Measurements from ENCODE around the gene SVEP1. TPM values are rescaled to one million over a fixed set of nuclear protein-coding genes. Genes with fewer than 3 reads are reported as not detected.
A peak's percentile ranks its signal among the peaks of the same experiment; 100 is the strongest.

Gene SVEP1
- total RNA-seq, 1 experiment from 2014 or later: 40.0 TPM

DNA sequence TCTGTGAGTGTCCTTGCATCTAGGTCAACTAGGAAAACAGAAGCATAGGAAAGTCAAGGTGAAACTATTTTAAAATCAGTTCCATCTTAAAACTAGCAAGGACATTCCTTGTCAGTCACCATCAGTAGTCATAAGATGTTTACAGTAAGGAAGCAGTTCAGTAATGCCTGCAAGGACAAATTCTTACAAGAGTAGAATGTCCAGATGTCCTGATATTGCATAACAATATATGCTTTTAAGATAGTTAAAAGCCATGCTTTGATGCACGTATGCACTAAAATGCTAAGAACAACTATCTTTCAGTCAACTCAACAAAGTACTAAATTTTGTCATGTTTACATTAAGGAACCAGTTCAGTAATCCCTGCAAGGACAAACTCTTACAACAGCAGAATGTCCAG lies 11.3 kb upstream of the SVEP1 start:
- H3K4me3 ChIP-seq: no peak overlapping the region
- H3K9me3 ChIP-seq: peaks cover 4% of the 10 kb centered on the region; the same call in 1 of the 2 replicates
- DNase-seq: no peak
- no peaks in the 10 kb centered on the region for H3K36me3 ChIP-seq
- no peaks in the 10 kb centered on the region for H3K27me3 ChIP-seq

GRCh38 chr9:110588296-110588695 lies 8.8 kb upstream of the SVEP1 start:
- no peak overlapping the region for H3K4me3 ChIP-seq
- H3K27me3 ChIP-seq: no peaks in the 10 kb centered on the region
- no peak for DNase-seq
- no peaks in the 10 kb centered on the region for H3K36me3 ChIP-seq
- peaks cover 6% of the 10 kb centered on the region; the same call in 1 of the 2 replicates for H3K9me3 ChIP-seq

GRCh38 chr9:110583237-110583636 lies 3.7 kb upstream of the SVEP1 start:
- DNase-seq: peak; percentile 29
- Histone ChIP-seq H3K4me3 (no peak overlapping the region), H3K36me3 (no peaks in the 10 kb centered on the region)

DNA sequence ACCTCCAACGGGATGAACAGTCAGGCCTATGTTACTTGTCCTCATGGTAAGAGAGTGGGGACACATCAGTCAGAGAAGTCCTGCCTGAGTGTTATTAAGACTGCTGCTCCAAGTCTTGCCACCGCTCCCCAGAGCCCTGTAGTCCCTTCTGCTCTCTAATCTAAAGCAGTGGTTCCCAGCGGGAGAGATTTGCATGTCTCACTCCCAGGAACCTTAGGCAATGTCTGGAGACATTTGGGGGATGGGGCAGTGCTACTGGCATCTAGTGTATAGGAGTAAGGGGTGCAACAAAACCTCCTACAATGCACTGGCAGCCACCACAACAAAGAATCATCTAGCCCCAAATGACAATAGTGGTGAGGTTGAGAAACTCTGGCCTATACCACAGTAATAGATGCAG lies 2.6 kb upstream of the SVEP1 start:
- H3K36me3 ChIP-seq: peaks cover 8% of the 10 kb centered on the region; the same call in 1 of the 2 replicates
- no peak overlapping the region for H3K4me3 ChIP-seq
- peak; percentile 26 for DNase-seq
- H3K27me3 ChIP-seq: no peaks in the 10 kb centered on the region
- H3K9me3 ChIP-seq: peaks cover 2% of the 10 kb centered on the region; the same call in 1 of the 2 replicates

More at GRCh38 chr9:110583237-110583636, 3.7 kb upstream of the SVEP1 start:
- H3K9me3 ChIP-seq: peaks cover 4% of the 10 kb centered on the region; the same call in 1 of the 2 replicates
- H3K27me3 ChIP-seq: no peaks in the 10 kb centered on the region

GRCh38 chr9:110580850-110581249 lies 1.3 kb upstream of the SVEP1 start:
- DNase-seq: no peak
- H3K4me3 ChIP-seq: peak overlapping the region; percentile 80
- H3K9me3 ChIP-seq: peaks cover 2% of the 10 kb centered on the region; the same call in 1 of the 2 replicates
- H3K27me3 ChIP-seq: no peaks in the 10 kb centered on the region
- H3K36me3 ChIP-seq: peaks cover 13% of the 10 kb centered on the region

DNA sequence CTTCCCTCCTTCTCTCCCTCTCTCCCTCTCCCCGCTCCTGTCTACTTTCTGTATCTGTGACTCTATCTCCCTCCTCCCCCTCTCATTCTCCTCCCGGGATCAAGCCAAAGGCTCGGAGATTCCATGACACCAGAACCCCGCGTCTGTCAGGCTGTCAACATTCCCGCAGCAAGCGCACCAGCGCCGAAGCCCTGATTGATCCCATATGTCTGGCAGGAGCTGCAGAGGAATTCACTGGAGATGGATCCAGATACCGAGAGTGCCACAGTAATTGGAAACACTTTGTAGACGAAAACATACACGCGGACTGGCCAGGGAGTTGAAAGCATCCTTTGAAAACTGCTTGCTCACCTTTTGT lies 300 bp upstream of the SVEP1 start:
- Histone ChIP-seq H3K27me3 (no peaks in the 10 kb centered on the region), H3K9me3 (no peaks in the 10 kb centered on the region)

GRCh38 chr9:110578575-110579033 lies 937 bp downstream of the SVEP1 start:
- H3K36me3 ChIP-seq: peaks cover 31% of the 10 kb centered on the region
- H3K27me3 ChIP-seq: no peaks in the 10 kb centered on the region
- no peaks in the 10 kb centered on the region for H3K9me3 ChIP-seq
- peak overlapping the region; percentile 80 for H3K4me3 ChIP-seq
- no peak for DNase-seq

More for the DNA sequence above, 300 bp upstream of the SVEP1 start:
- peak; percentile 86 for DNase-seq
- Histone ChIP-seq H3K36me3 (peaks cover 20% of the 10 kb centered on the region), H3K4me3 (peak overlapping the region; percentile 80)

GRCh38 chr9:110575945-110576344 lies 3.6 kb downstream of the SVEP1 start:
- Histone ChIP-seq H3K9me3 (no peaks in the 10 kb centered on the region), H3K27me3 (no peaks in the 10 kb centered on the region), H3K36me3 (peaks cover 52% of the 10 kb centered on the region), H3K4me3 (peak overlapping the region; percentile 80)
- DNase-seq: peak; percentile 30

GRCh38 chr9:110575169-110575568 lies 4.4 kb downstream of the SVEP1 start:
- Histone ChIP-seq H3K4me3 (peak overlapping the region; percentile 80), H3K36me3 (peaks cover 52% of the 10 kb centered on the region), H3K27me3 (no peaks in the 10 kb centered on the region), H3K9me3 (no peaks in the 10 kb centered on the region)
- peak; percentile 91 for DNase-seq

GRCh38 chr9:110573305-110573704 lies 6.2 kb downstream of the SVEP1 start:
- H3K4me3 ChIP-seq: no peak overlapping the region
- H3K36me3 ChIP-seq: peaks cover 71% of the 10 kb centered on the region
- no peak for DNase-seq
- no peaks in the 10 kb centered on the region for H3K27me3 ChIP-seq
- H3K9me3 ChIP-seq: no peaks in the 10 kb centered on the region

GRCh38 chr9:110571801-110572483 lies 7.6 kb downstream of the SVEP1 start:
- no peaks in the 10 kb centered on the region for H3K9me3 ChIP-seq
- H3K36me3 ChIP-seq: peaks cover 76% of the 10 kb centered on the region
- no peaks in the 10 kb centered on the region for H3K27me3 ChIP-seq
- peak; percentile 14 for DNase-seq
- no peak overlapping the region for H3K4me3 ChIP-seq

GRCh38 chr9:110566156-110566555 lies 13.4 kb downstream of the SVEP1 start:
- Histone ChIP-seq H3K4me3 (no peak overlapping the region), H3K36me3 (peaks cover 91% of the 10 kb centered on the region)

DNA sequence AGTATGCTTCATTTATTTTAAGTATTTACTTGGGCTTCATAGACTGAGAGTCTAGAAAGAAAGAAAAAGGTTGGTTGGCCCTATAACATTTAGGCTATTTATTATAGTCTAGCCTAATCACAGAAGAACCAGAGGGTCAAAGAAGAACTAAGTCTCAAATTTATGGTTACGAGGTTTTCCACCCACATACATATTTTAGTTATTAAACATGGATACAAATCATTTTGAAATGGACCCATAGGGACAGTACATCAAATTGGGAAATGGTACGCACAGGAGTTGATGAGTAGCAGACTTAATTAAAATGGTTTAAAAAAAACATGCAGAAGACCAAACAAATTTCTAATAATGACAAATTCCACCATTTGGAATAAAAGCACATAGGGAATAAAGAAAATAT lies 17.7 kb downstream of the SVEP1 start:
- H3K4me3 ChIP-seq: no peak overlapping the region
- H3K27me3 ChIP-seq: no peaks in the 10 kb centered on the region
- no peaks in the 10 kb centered on the region for H3K9me3 ChIP-seq
- DNase-seq: no peak
- H3K36me3 ChIP-seq: peaks cover 87% of the 10 kb centered on the region

More at GRCh38 chr9:110566156-110566555, 13.4 kb downstream of the SVEP1 start:
- Histone ChIP-seq H3K27me3 (no peaks in the 10 kb centered on the region), H3K9me3 (no peaks in the 10 kb centered on the region)
- DNase-seq: no peak

GRCh38 chr9:110559869-110560268 lies 19.7 kb downstream of the SVEP1 start:
- Histone ChIP-seq H3K9me3 (no peaks in the 10 kb centered on the region), H3K36me3 (peaks cover 77% of the 10 kb centered on the region), H3K27me3 (no peaks in the 10 kb centered on the region), H3K4me3 (no peak overlapping the region)
- no peak for DNase-seq

DNA sequence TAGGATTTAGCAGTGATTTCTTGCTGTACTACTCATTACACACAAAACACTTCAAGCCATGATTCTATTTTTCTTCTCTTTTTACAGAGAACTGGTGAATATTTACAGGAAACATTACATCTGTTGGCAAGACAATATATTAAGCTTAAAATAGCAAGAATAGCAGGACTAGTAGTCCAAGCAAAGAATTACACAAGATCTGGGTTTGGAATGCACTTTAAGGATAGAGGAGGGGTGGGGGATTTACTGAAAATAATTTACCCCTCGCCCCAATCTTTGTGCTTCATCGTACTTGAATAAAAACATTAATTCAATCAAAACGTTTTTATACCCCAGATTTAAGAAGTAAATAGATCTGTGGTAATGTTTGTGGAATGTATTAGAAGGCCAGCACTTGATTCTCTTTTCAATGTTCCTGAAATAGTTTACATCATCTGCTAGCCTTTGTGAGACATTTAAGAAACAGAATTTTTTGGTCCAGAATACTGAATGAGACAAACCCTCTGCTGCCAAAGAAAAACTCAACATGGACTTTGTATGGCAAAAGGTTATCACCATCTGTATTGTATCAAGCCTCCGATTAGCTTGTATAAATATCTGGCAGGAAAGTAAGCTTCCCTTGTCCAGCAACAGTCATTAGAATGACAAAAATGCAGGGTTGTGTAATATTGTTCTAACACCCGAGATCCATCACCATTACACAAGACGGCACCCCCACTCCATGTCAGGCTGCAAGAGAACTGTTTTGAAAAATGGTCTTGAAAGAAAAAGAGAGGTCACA lies 23.8 kb downstream of the SVEP1 start:
- peak; percentile 66 for DNase-seq
- Histone ChIP-seq H3K9me3 (no peaks in the 10 kb centered on the region), H3K4me3 (no peak overlapping the region), H3K27me3 (no peaks in the 10 kb centered on the region), H3K36me3 (peaks cover 70% of the 10 kb centered on the region)

DNA sequence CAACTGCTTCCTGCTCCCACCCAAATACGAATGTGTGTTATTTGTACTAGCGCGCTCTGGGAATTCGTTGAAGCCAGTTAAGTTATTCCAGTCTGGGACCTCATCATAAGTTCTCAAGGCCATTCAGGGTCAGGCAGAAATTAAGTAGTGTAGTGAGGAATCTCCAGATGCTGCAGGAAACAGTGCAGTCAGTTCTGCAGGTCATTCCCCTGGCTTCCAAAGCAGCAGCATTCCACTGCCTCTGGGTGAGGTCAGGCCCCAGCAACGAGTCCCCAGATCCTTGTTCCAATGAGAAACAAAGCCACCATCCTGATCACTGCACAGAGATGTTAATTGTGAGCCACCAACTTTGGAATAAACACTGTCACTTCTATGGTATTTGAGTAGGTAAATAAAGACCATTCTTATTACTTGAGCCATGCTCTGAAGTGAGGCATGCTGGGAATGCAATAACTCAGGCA lies 33.1 kb downstream of the SVEP1 start:
- no peak for DNase-seq

DNA sequence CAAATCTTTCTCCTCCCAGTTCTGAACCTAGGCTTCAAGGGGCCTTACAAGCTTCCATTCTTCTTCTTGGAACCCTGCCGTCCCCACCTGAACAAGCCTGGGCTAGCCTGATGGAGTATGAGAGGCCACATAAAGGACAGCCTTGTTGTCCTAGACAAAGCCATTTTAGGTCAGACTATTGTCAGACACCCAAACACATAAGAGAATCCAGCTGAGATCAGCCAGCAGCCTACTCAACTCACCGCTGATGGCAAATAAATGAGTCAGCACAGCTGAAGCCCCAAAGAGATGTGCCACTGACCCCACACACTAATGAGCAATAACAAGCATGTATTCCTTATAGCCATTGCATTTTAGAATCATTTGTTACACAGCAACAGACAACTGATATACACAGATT lies 33.8 kb downstream of the SVEP1 start:
- peaks cover 90% of the 10 kb centered on the region for H3K36me3 ChIP-seq
- no peaks in the 10 kb centered on the region for H3K27me3 ChIP-seq
- no peaks in the 10 kb centered on the region for H3K9me3 ChIP-seq
- H3K4me3 ChIP-seq: no peak overlapping the region
- DNase-seq: no peak

More for the DNA sequence above, 33.1 kb downstream of the SVEP1 start:
- H3K27me3 ChIP-seq: no peaks in the 10 kb centered on the region
- no peak overlapping the region for H3K4me3 ChIP-seq
- peaks cover 90% of the 10 kb centered on the region for H3K36me3 ChIP-seq
- H3K9me3 ChIP-seq: no peaks in the 10 kb centered on the region

Measured in MG63 (cell line).